ENCODE results near the gene OR51B5. TPM values are rescaled to one million over a fixed set of nuclear protein-coding genes. Genes with fewer than 3 reads are reported as not detected.

The OR51B5 gene
- total RNA-seq, 4 donors from 2014 or later: not detected

- Histone ChIP-seq H3K4me3 (no peak overlapping the region), H3K27ac (replicated peaks in 1 of 4) (no peak overlapping the region), H3K9me3 (no peaks in the 10 kb centered on the region), H3K4me1 (no peaks in the 10 kb centered on the region), H3K27me3 (no peaks in the 10 kb centered on the region), H3K36me3 (no peaks in the 10 kb centered on the region)
- 74% methylated on average over 4 of the region's 4 CpGs for WGBS
- intact Hi-C loops (cut with DNase I): loop anchor here (10.0 kb wide), 1 partner anchor 256 kb away; no protein-coding TSS in a partner anchor
- DNase-seq (ENCODE audit: extremely low spot score): no peak
- TF ChIP-seq CTCF (IDR thresholded peaks at IDR 0.05): peak; percentile 28 to 56 (median 40)
- TF ChIP-seq EP300 (IDR thresholded peaks at IDR 0.05): no peak
Observed at GRCh38 chr11:5380740-5381342, 37.5 kb upstream of the OR51B5 start.

- TF ChIP-seq POLR2AphosphoS5 (IDR thresholded peaks at IDR 0.05) (no peak), CTCF (IDR thresholded peaks at IDR 0.05) (no peak), POLR2A (IDR thresholded peaks at IDR 0.05; ENCODE audit: low read depth) (no peak), EP300 (IDR thresholded peaks at IDR 0.05) (no peak)
- Histone ChIP-seq H3K9me3 (peaks cover 0 to 5% (median 0%) of the 10 kb centered on the region in 4 donors), H3K27me3 (no peaks in the 10 kb centered on the region), H3K4me1 (no peaks in the 10 kb centered on the region), H3K36me3 (no peaks in the 10 kb centered on the region), H3K4me3 (no peak overlapping the region), H3K27ac (replicated peaks in 1 of 4) (no peak overlapping the region)
- no peak for DNase-seq (ENCODE audit: extremely low spot score)
- intact Hi-C loops (cut with DNase I): no loop called here
Observed at GRCh38 chr11:5369789-5370188, 26.5 kb upstream of the OR51B5 start.

- H3K4me3 ChIP-seq: no peak overlapping the region
- intact Hi-C loops (cut with DNase I): no loop called here
- H3K9me3 ChIP-seq: peaks cover 0 to 5% (median 0%) of the 10 kb centered on the region in 4 donors
- whole genome bisulfite sequencing: 65% methylated on average over 3 of the region's 3 CpGs
- no peak for TF ChIP-seq CTCF (IDR thresholded peaks at IDR 0.05)
- TF ChIP-seq POLR2A (IDR thresholded peaks at IDR 0.05; ENCODE audit: low read depth): no peak
- no peak for TF ChIP-seq POLR2AphosphoS5 (IDR thresholded peaks at IDR 0.05)
- no peak for TF ChIP-seq EP300 (IDR thresholded peaks at IDR 0.05)
- no peak for DNase-seq (ENCODE audit: extremely low spot score)
- H3K27ac ChIP-seq (replicated peaks in 1 of 4): no peak overlapping the region
- no peaks in the 10 kb centered on the region for H3K4me1 ChIP-seq
- H3K27me3 ChIP-seq: no peaks in the 10 kb centered on the region
- H3K36me3 ChIP-seq: no peaks in the 10 kb centered on the region
Observed at GRCh38 chr11:5368502-5369043, 25.2 kb upstream of the OR51B5 start.

GRCh38 chr11:5367448-5368074 is 24.2 kb upstream of the OR51B5 start:
- no peak for DNase-seq (ENCODE audit: extremely low spot score)
- intact Hi-C loops (cut with DNase I): no loop called here
- WGBS: 62% methylated on average over 2 of the region's 2 CpGs
- no peaks in the 10 kb centered on the region for H3K27me3 ChIP-seq
- no peak overlapping the region for H3K4me3 ChIP-seq
- no peaks in the 10 kb centered on the region for H3K4me1 ChIP-seq
- peaks cover 0 to under 1% (median 0%) of the 10 kb centered on the region in 4 donors for H3K9me3 ChIP-seq
- TF ChIP-seq POLR2AphosphoS5 (IDR thresholded peaks at IDR 0.05): no peak
- TF ChIP-seq CTCF (IDR thresholded peaks at IDR 0.05): no peak
- TF ChIP-seq POLR2A (IDR thresholded peaks at IDR 0.05; ENCODE audit: low read depth): no peak
- no peak for TF ChIP-seq EP300 (IDR thresholded peaks at IDR 0.05)
- H3K36me3 ChIP-seq: no peaks in the 10 kb centered on the region
- no peak overlapping the region for H3K27ac ChIP-seq (replicated peaks in 1 of 4)
